SK-N-SH treated with all-trans-retinoic acid at 6 μM for 48 hours (cell line): ENCODE results near the gene NFU1.

Source experiments
- ATAC-seq: fragments of 200-7000 bp; cut with Tn5 transposase; 3 replicates; pipeline ENCODE4 v1.9.1; 2020; ENCODE audit warnings: mild to moderate bottlenecking, moderate library complexity
- ARNTL ChIP-seq: fragments of 450-650 bp; formaldehyde crosslinking; IDR thresholded peaks from 2 replicates; pipeline ENCODE4 v1.5.0; 2020; ENCODE audit warnings: low read depth, mild to moderate bottlenecking, moderate library complexity, borderline replicate concordance
- BACH2 ChIP-seq: fragments of 250-450 bp; sonication (Bioruptor Pico); IDR thresholded peaks from 2 replicates; pipeline ENCODE4 v1.9.0; 2021; ENCODE audit warnings: mild to moderate bottlenecking, borderline replicate concordance
- CREB5 ChIP-seq: fragments of 250-450 bp; sonication (Bioruptor Pico); IDR thresholded peaks from 2 replicates; pipeline ENCODE4 v1.5.1; 2020; ENCODE audit warnings: low read depth, mild to moderate bottlenecking, moderate library complexity
- CSDC2 ChIP-seq: fragments of 250-450 bp; sonication (Bioruptor Pico); IDR thresholded peaks from 2 replicates; pipeline ENCODE4 v1.5.0; 2020; ENCODE audit warnings: mild to moderate bottlenecking, moderate library complexity
- ESRRG ChIP-seq: fragments of 250-450 bp; sonication (Bioruptor Pico); IDR thresholded peaks from 2 replicates; pipeline ENCODE4 v1.6.1; 2021; ENCODE audit warnings: mild to moderate bottlenecking
- GLIS3 ChIP-seq: fragments of 250-450 bp; sonication (Bioruptor Pico); IDR thresholded peaks from 2 replicates; pipeline ENCODE4 v1.5.0; 2020; ENCODE audit warnings: mild to moderate bottlenecking, moderate library complexity
- ISL1 ChIP-seq: fragments of 250-450 bp; sonication (Bioruptor Pico); IDR thresholded peaks from 2 replicates; pipeline ENCODE4 v2.1.2; 2022; ENCODE audit warnings: mild to moderate bottlenecking, moderate library complexity
- OSR1 ChIP-seq: fragments of 250-450 bp; sonication (Bioruptor Pico); IDR thresholded peaks from 2 replicates; pipeline ENCODE4 v1.8.0; 2022; ENCODE audit warnings: moderate library complexity, mild to moderate bottlenecking, inconsistent platforms
- POU6F1 ChIP-seq: fragments of 250-450 bp; sonication (Bioruptor Pico); IDR thresholded peaks from 2 replicates; pipeline ENCODE4 v1.8.0; 2021; ENCODE audit warnings: low read depth, mild to moderate bottlenecking, moderate library complexity, borderline replicate concordance
- PPARA ChIP-seq: fragments of 250-450 bp; sonication (Bioruptor Pico); IDR thresholded peaks from 2 replicates; pipeline ENCODE4 v1.5.0; 2020; ENCODE audit warnings: mild to moderate bottlenecking, borderline replicate concordance
- RARB ChIP-seq: fragments of 250-450 bp; sonication (Bioruptor Pico); IDR thresholded peaks from 2 replicates; pipeline ENCODE4 v1.8.0; 2021; ENCODE audit warnings: mild to moderate bottlenecking, moderate library complexity
- SNAI2 ChIP-seq: fragments of 250-450 bp; sonication (Bioruptor Pico); IDR thresholded peaks from 2 replicates; pipeline ENCODE4 v1.5.0; 2020; ENCODE audit warnings: mild to moderate bottlenecking, moderate library complexity
- TCF4 ChIP-seq: fragments of 250-450 bp; sonication (Bioruptor Pico); IDR thresholded peaks from 2 replicates; pipeline ENCODE4 v1.8.0; 2021; ENCODE audit warnings: mild to moderate bottlenecking, moderate library complexity, borderline replicate concordance
- TOX ChIP-seq: fragments of 250-450 bp; sonication (Bioruptor Pico); IDR thresholded peaks from 2 replicates; pipeline ENCODE4 v1.8.0; 2021; ENCODE audit warnings: mild to moderate bottlenecking, moderate library complexity, borderline replicate concordance
- TSHZ2 ChIP-seq: fragments of 250-450 bp; sonication (Bioruptor Pico); IDR thresholded peaks from 2 replicates; pipeline ENCODE4 v1.5.0; 2020; ENCODE audit warnings: mild to moderate bottlenecking, moderate library complexity
- ZC3H10 ChIP-seq: fragments of 250-450 bp; sonication (Bioruptor Pico); IDR thresholded peaks from 2 replicates; pipeline ENCODE4 v1.5.1; 2021; ENCODE audit warnings: mild to moderate bottlenecking, moderate library complexity
- ZFP3 ChIP-seq: fragments of 250-450 bp; sonication (Bioruptor Pico); IDR thresholded peaks from 2 replicates; pipeline ENCODE4 v1.5.0; 2020; ENCODE audit warnings: mild to moderate bottlenecking, moderate library complexity
- ZFP30 ChIP-seq: fragments of 450-650 bp; formaldehyde crosslinking; IDR thresholded peaks from 2 replicates; pipeline ENCODE4 v1.5.0; 2022; ENCODE audit warnings: mild to moderate bottlenecking, moderate library complexity
- ZNF565 ChIP-seq: fragments of 450-650 bp; formaldehyde crosslinking; conservative IDR thresholded peaks from 2 replicates; pipeline ENCODE4 v1.5.0; 2020; ENCODE audit warnings: low read depth, mild to moderate bottlenecking, moderate library complexity
- ZNF70 ChIP-seq: fragments of 450-650 bp; formaldehyde crosslinking; IDR thresholded peaks from 2 replicates; pipeline ENCODE4 v1.5.0; 2020; ENCODE audit warnings: mild to moderate bottlenecking, moderate library complexity
- TF ChIP-seq, protein P1 (sequence below): fragments of 250-450 bp; sonication (Bioruptor Pico); IDR thresholded peaks from 2 replicates; pipeline ENCODE4 v1.5.1; 2021; ENCODE audit warnings: mild to moderate bottlenecking, moderate library complexity
- TF ChIP-seq, protein P2 (sequence below): fragments of 250-450 bp; sonication (Bioruptor Pico); IDR thresholded peaks from 2 replicates; pipeline ENCODE4 v1.8.0; 2020; ENCODE audit warnings: mild to moderate bottlenecking, moderate library complexity, borderline replicate concordance

The NFU1 gene

GRCh38 chr2:69459936-69460335 lies 22.7 kb upstream of the NFU1 start:
- TF ChIP-seq ISL1 (no peak), TCF4 (CRISPR knock-in tag) (no peak), ZC3H10 (CRISPR knock-in tag) (no peak), ZFP3 (CRISPR knock-in tag) (no peak), GLIS3 (CRISPR knock-in tag) (no peak), ZNF565 (CRISPR knock-in tag) (no peak), CREB5 (CRISPR knock-in tag) (no peak), ARNTL (CRISPR knock-in tag) (no peak), SNAI2 (CRISPR knock-in tag) (no peak), ZFP30 (CRISPR knock-in tag) (no peak), CSDC2 (CRISPR knock-in tag) (no peak), TSHZ2 (CRISPR knock-in tag) (no peak), ESRRG (no peak), ZNF70 (CRISPR knock-in tag) (no peak), TOX (CRISPR knock-in tag) (no peak), RARB (no peak), OSR1 (CRISPR knock-in tag) (no peak), PPARA (CRISPR knock-in tag) (no peak), BACH2 (CRISPR knock-in tag) (no peak)
- TF ChIP-seq, protein P1, sequence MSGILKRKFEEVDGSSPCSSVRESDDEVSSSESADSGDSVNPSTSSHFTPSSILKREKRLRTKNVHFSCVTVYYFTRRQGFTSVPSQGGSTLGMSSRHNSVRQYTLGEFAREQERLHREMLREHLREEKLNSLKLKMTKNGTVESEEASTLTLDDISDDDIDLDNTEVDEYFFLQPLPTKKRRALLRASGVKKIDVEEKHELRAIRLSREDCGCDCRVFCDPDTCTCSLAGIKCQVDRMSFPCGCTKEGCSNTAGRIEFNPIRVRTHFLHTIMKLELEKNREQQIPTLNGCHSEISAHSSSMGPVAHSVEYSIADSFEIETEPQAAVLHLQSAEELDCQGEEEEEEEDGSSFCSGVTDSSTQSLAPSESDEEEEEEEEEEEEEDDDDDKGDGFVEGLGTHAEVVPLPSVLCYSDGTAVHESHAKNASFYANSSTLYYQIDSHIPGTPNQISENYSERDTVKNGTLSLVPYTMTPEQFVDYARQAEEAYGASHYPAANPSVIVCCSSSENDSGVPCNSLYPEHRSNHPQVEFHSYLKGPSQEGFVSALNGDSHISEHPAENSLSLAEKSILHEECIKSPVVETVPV (CRISPR knock-in tag), result no peak
- no peak for ATAC-seq

GRCh38 chr2:69456950-69457445 lies 19.8 kb upstream of the NFU1 start:
- ATAC-seq, result no peak
- TF ChIP-seq TSHZ2 (CRISPR knock-in tag), result no peak
- TF ChIP-seq ARNTL (CRISPR knock-in tag), result no peak
- TF ChIP-seq POU6F1 (CRISPR knock-in tag), result no peak
- TF ChIP-seq SNAI2 (CRISPR knock-in tag), result no peak
- TF ChIP-seq OSR1 (CRISPR knock-in tag), result no peak

DNA sequence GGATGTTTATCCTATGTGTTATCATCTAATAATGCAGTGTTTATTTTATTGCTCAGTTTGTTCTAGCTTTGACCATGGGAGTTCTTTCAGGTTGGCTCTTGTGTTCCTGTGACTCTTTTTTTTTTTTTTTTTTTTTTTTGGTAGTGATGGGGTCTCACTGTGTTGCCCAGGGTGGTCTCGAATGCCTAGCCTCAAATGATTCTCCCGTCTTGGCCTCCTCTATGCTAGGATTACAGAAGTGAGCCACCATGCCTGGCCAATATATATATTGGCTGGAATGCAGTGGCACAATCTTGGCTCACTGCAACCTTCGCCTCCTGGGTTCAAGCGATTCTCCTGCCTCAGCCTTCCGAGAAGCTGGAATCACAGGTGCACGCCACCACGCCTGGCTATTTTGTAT lies 18.9 kb upstream of the NFU1 start:
- no peak for ATAC-seq
- TF ChIP-seq GLIS3 (CRISPR knock-in tag), result no peak
- no peak for TF ChIP-seq ISL1
- TF ChIP-seq, protein P2, sequence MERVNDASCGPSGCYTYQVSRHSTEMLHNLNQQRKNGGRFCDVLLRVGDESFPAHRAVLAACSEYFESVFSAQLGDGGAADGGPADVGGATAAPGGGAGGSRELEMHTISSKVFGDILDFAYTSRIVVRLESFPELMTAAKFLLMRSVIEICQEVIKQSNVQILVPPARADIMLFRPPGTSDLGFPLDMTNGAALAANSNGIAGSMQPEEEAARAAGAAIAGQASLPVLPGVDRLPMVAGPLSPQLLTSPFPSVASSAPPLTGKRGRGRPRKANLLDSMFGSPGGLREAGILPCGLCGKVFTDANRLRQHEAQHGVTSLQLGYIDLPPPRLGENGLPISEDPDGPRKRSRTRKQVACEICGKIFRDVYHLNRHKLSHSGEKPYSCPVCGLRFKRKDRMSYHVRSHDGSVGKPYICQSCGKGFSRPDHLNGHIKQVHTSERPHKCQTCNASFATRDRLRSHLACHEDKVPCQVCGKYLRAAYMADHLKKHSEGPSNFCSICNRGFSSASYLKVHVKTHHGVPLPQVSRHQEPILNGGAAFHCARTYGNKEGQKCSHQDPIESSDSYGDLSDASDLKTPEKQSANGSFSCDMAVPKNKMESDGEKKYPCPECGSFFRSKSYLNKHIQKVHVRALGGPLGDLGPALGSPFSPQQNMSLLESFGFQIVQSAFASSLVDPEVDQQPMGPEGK (CRISPR knock-in tag), result no peak
- TF ChIP-seq RARB, result no peak
- no peak for TF ChIP-seq ARNTL (CRISPR knock-in tag)
- TF ChIP-seq POU6F1 (CRISPR knock-in tag), result no peak
